Measurements from ENCODE around the gene ENTPD6. TPM values are rescaled to one million over a fixed set of nuclear protein-coding genes. Genes with fewer than 3 reads are reported as not detected.

The ENTPD6 gene
- total RNA-seq, 1 experiment from 2014 or later = 53.7 TPM

GRCh38 chr20:25187635-25188034 lies 7.9 kb upstream of the ENTPD6 start:
- DNase-seq (ENCODE audit: low read depth) = no peak

- DNase-seq (ENCODE audit: low read depth) = no peak
Observed at GRCh38 chr20:25188218-25188617, 7.3 kb upstream of the ENTPD6 start.

- DNase-seq (ENCODE audit: low read depth) = no peak
Observed at GRCh38 chr20:25191051-25191450, 4.5 kb upstream of the ENTPD6 start.

GRCh38 chr20:25191689-25192088 lies 3.8 kb upstream of the ENTPD6 start:
- no peak for DNase-seq (ENCODE audit: low read depth)

GRCh38 chr20:25193843-25194242 lies 1.7 kb upstream of the ENTPD6 start:
- no peak for DNase-seq (ENCODE audit: low read depth)

GRCh38 chr20:25194333-25194972 lies 1.1 kb upstream of the ENTPD6 start:
- no peak for DNase-seq (ENCODE audit: low read depth)

GRCh38 chr20:25195962-25196785 lies 662 bp downstream of the ENTPD6 start:
- DNase-seq (ENCODE audit: low read depth) = no peak

GRCh38 chr20:25196786-25197120 lies 1.2 kb downstream of the ENTPD6 start:
- DNase-seq (ENCODE audit: low read depth) = no peak

GRCh38 chr20:25197183-25197869 lies 1.8 kb downstream of the ENTPD6 start:
- DNase-seq (ENCODE audit: low read depth) = no peak

- DNase-seq (ENCODE audit: low read depth) = no peak
Observed at GRCh38 chr20:25197870-25198190, 2.3 kb downstream of the ENTPD6 start.

GRCh38 chr20:25198663-25199383 lies 3.3 kb downstream of the ENTPD6 start:
- DNase-seq (ENCODE audit: low read depth) = no peak

- peak; percentile 23 for DNase-seq (ENCODE audit: low read depth)
Observed at GRCh38 chr20:25199473-25200260, 4.2 kb downstream of the ENTPD6 start.

GRCh38 chr20:25203089-25203488 lies 7.6 kb downstream of the ENTPD6 start:
- DNase-seq (ENCODE audit: low read depth) = no peak

- no peak for DNase-seq (ENCODE audit: low read depth)
Observed at GRCh38 chr20:25203871-25204320, 8.4 kb downstream of the ENTPD6 start.

- no peak for DNase-seq (ENCODE audit: low read depth)
Observed at GRCh38 chr20:25204550-25205276, 9.2 kb downstream of the ENTPD6 start.

GRCh38 chr20:25205277-25206062 lies 10.0 kb downstream of the ENTPD6 start:
- no peak for DNase-seq (ENCODE audit: low read depth)

GRCh38 chr20:25206063-25206403 lies 10.5 kb downstream of the ENTPD6 start:
- DNase-seq (ENCODE audit: low read depth) = no peak

GRCh38 chr20:25206548-25206947 lies 11.0 kb downstream of the ENTPD6 start:
- DNase-seq (ENCODE audit: low read depth) = no peak

GRCh38 chr20:25207149-25207959 lies 11.8 kb downstream of the ENTPD6 start:
- DNase-seq (ENCODE audit: low read depth) = no peak

All from LHCN-M2 (cell line).